Stimulated activated effector memory CD8-positive, alpha-beta T cell treated with anti-CD3 and anti-CD28 coated beads, Interleukin-12 subunit alpha, Interleukin-12 subunit beta, amount 100 ng/mL, for 72 hours (primary cell): Measurements from ENCODE around the gene ALS2CL.

Experiments
- ATAC-seq: fragments of 150-1000 bp; cut with Tn5 transposase; 2 replicates; pipeline ENCODE4 v1.10.0; 2021
- DNase-seq, 2 donors: peaks; one replicate each; pipeline ENCODE4 v3.0.0; 2021 to 2022; ENCODE audit warnings: low spot score in 2 of 2
- H3K27ac Mint-ChIP-seq: one replicate; pipeline ENCODE4 v1.8.0; 2022; ENCODE audit warnings: mild to moderate bottlenecking, mixed read lengths
- H3K36me3 Mint-ChIP-seq: one replicate; pipeline ENCODE4 v1.8.0; 2022; ENCODE audit warnings: mild to moderate bottlenecking, mixed read lengths
- H3K4me1 Mint-ChIP-seq: one replicate; pipeline ENCODE4 v1.8.0; 2022; ENCODE audit warnings: mixed read lengths
- H3K4me3 Mint-ChIP-seq: one replicate; pipeline ENCODE4 v1.8.0; 2022; ENCODE audit warnings: mild to moderate bottlenecking, mixed read lengths
- H3K9me3 Mint-ChIP-seq: one replicate; pipeline ENCODE4 v1.8.0; 2022; ENCODE audit warnings: mixed read lengths

The ALS2CL gene

DNA sequence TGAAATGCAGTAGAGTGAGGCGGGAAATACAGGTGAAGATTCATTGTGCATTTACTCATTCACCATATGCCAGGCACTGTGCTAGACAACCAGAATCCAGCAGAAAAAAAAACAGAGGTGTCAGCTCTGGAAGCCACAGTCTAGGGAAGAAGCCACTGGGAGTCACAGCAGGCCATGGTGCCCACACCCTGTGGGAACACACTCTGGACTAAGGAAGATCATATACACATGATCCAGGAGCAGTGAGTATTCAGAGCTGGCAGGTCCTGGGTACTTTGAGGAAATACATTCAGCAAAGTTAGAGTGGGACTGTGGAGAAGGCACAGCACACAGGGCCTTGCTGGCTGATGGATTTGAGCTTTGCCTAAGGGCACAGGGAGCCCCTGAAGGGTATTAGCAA lies 66.4 kb downstream of the ALS2CL start:
- no peak overlapping the region for H3K4me3 Mint-ChIP-seq
- no peaks in the 10 kb centered on the region for H3K36me3 Mint-ChIP-seq
- peak overlapping the region; percentile 50 for H3K27ac Mint-ChIP-seq
- peaks cover 14% of the 10 kb centered on the region for H3K4me1 Mint-ChIP-seq
- no peaks in the 10 kb centered on the region for H3K9me3 Mint-ChIP-seq
- DNase-seq (peak in 1 of 2 donors; percentile 38), ATAC-seq (no peak)

DNA sequence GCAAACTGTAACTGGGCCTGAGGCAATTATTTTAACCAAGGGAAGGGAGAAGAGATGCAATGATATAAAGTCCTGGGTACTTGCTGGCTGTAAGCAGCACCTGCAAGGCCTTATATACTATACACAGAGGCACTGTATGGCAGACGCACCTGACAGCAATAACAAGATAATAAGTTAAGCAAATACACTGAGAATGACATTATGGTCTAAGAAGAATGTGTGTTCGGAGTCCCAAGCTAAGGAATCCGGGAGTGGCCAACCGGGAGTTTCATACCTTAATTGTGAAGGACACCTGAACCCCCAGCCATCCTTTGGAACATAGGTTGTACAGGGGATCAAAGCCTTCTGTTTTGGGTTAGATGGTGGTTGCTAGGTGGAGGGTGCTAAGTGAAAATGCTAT lies 67.4 kb downstream of the ALS2CL start:
- Mint-ChIP-seq H3K27ac (no peak overlapping the region), H3K4me1 (peaks cover 14% of the 10 kb centered on the region), H3K9me3 (no peaks in the 10 kb centered on the region), H3K4me3 (no peak overlapping the region), H3K36me3 (no peaks in the 10 kb centered on the region)
- DNase-seq (no peak), ATAC-seq (no peak)

DNA sequence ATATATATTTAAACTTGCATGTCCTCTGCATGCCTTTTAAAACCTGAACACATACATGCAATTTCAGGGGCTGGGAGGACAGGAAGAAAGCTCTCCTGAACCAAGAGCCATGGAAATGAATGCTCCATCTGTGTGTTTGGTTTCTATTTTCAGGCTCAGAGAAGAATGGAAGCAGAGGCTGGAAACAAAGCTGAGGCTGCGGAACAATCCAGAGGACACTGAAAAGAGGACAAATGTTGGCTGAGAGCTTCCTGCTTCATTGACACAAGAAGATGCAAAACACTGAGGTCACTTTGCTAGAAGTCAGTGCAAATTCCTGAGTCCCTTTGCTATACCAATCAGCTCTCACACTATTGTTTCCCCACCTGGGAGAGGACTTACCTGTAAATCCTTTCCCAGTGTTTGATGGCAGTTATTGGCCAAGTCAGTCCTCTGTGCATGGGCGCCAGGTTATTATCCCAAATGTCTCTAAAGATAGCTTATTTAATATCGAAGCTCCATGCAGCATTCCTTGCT lies 68.4 kb downstream of the ALS2CL start:
- Mint-ChIP-seq H3K4me3 (no peak overlapping the region), H3K9me3 (no peaks in the 10 kb centered on the region), H3K36me3 (no peaks in the 10 kb centered on the region), H3K4me1 (peaks cover 10% of the 10 kb centered on the region), H3K27ac (no peak overlapping the region)
- DNase-seq, result no peak
- ATAC-seq, result no peak

DNA sequence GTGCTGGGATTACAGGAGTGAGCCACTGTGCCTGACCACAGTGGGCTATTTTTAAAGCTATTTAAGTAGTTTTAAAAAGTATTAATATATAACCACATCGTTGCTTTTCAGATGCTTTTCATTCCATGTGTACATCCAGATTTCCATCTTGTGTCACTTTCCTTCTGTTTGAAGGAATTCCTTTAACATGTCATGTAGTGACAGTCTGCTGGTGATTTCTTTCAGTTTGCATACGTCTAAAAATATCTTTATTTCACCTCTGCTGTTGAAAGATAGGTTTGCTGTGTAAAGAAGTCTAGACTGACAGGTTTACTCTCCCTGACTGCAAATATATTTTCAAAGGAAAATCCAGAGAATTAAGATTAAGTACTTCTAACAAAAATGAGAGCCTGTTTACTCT lies 68.9 kb downstream of the ALS2CL start:
- ATAC-seq, result no peak

DNA sequence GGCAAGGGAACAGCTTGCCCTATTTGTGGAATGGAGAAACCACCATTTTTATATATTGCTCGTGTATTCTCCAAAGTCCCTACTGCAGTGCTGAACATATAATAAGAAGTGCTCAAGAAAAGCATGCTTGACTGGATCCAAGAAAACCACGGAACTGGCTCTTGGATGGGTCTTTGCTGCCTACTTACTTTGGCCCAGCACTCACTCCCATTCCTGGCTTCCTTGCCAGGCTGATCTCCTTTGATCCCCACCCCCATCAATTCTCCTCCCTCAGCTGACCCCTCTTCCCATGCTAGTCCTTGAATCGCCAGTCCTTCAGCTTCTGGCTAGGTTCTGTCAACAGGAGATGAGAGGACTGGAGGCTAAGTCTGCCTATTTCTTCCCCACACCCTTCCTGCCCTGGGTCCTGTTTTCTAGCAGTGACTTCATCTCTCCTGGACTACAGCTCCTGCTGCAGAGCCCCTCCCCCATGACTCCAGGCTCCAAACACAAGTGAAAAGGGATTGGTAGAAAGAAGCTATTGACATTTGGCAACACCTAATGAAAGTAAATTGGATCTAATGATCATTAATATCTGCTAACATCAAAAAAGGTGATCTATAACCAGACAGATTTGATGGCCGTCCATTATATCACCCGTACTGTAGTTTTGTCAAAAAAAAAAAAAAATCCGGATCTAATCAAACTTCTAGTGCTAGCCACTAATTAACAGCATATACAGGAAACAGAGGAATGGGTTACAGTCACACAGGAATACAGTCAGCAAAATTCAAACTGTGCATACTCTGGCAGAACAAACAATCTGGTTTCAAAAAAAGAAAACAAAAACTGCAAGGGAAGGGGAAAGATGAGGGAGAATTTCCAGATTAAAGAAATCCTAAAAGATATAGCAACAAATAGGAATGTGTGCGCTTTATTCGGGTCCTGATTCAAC lies 73.4 kb downstream of the ALS2CL start:
- no peak for DNase-seq
- no peak for ATAC-seq
- Mint-ChIP-seq H3K36me3 (no peaks in the 10 kb centered on the region), H3K4me1 (no peaks in the 10 kb centered on the region), H3K9me3 (no peaks in the 10 kb centered on the region), H3K4me3 (no peak overlapping the region), H3K27ac (no peak overlapping the region)

More for the DNA sequence above, 68.9 kb downstream of the ALS2CL start:
- no peaks in the 10 kb centered on the region for H3K36me3 Mint-ChIP-seq
- no peaks in the 10 kb centered on the region for H3K9me3 Mint-ChIP-seq
- no peak overlapping the region for H3K4me3 Mint-ChIP-seq
- DNase-seq, result no peak
- no peak overlapping the region for H3K27ac Mint-ChIP-seq
- peaks cover 5% of the 10 kb centered on the region for H3K4me1 Mint-ChIP-seq
